ENCODE results near the gene P2RX7. TPM values are rescaled to one million over a fixed set of nuclear protein-coding genes. Genes with fewer than 3 reads are reported as not detected.
A peak's percentile ranks its signal among the peaks of the same experiment; 100 is the strongest.

The P2RX7 gene
- total and polyA plus RNA-seq, 2 donors (not counting 1 experiment from before 2014, with no cell fraction given), result 1.9 to 17.2 TPM

- H3K36me3 ChIP-seq (ENCODE audit: control insufficient read depth, insufficient read depth, low read length), result no peaks in the 10 kb centered on the region
- peak overlapping the region; percentile 87 for H2AFZ ChIP-seq (ENCODE audit: low read length)
- TF ChIP-seq EZH2 (IDR thresholded peaks at IDR 0.05; ENCODE audit: low read length, missing control alignments) (no peak), CTCF (conservative IDR thresholded peaks at IDR 0.05 in 1 of 2, IDR thresholded peaks at IDR 0.05 in 1 of 2; ENCODE audit: low read depth in 1 of 2, low read length in 2 of 2) (peak; percentile 70 to 78)
- peak overlapping the region; percentile 21 to 42 (median 31) for H3K4me3 ChIP-seq (replicated peaks in 1 of 4; ENCODE audit: control extremely low read depth in 1 of 4, insufficient read depth in 1 of 4, low read depth in 3 of 4, low read length in 4 of 4)
- DNase-seq (ENCODE audit: low read depth in 2 of 2), result peak; percentile 25 to 36
- H3K4me2 ChIP-seq (ENCODE audit: extremely low read depth, insufficient read depth, low read length), result peak overlapping the region; percentile 90
- H3K27me3 ChIP-seq (ENCODE audit: control insufficient read depth, insufficient read depth, low read length), result no peaks in the 10 kb centered on the region
- no peaks in the 10 kb centered on the region for H3K79me2 ChIP-seq (ENCODE audit: control insufficient read depth, insufficient read depth, low read length)
- no peaks in the 10 kb centered on the region for H3K4me1 ChIP-seq (ENCODE audit: control insufficient read depth, extremely low read depth, insufficient read depth, low read length)
- no peak overlapping the region for H3K9ac ChIP-seq (ENCODE audit: insufficient read depth, low read length)
- H4K20me1 ChIP-seq (ENCODE audit: control insufficient read depth, extremely low read depth, insufficient read depth, low read length), result no peaks in the 10 kb centered on the region
- H3K27ac ChIP-seq (ENCODE audit: insufficient read depth, low read length), result no peak overlapping the region
- H3K9me3 ChIP-seq (ENCODE audit: control insufficient read depth, insufficient read depth, low read depth, low read length), result no peaks in the 10 kb centered on the region
These were observed 37.0 kb upstream of the P2RX7 start for GRCh38 chr12:121095544-121096198.

- H2AFZ ChIP-seq (ENCODE audit: low read length), result no peak overlapping the region
- no peak overlapping the region for H3K9ac ChIP-seq (ENCODE audit: insufficient read depth, low read length)
- H3K4me2 ChIP-seq (ENCODE audit: extremely low read depth, insufficient read depth, low read length), result no peak overlapping the region
- H4K20me1 ChIP-seq (ENCODE audit: control insufficient read depth, extremely low read depth, insufficient read depth, low read length), result no peaks in the 10 kb centered on the region
- TF ChIP-seq CTCF (conservative IDR thresholded peaks at IDR 0.05 in 1 of 2, IDR thresholded peaks at IDR 0.05 in 1 of 2; ENCODE audit: low read depth in 1 of 2, low read length in 2 of 2), result no peak
- no peak for TF ChIP-seq EZH2 (IDR thresholded peaks at IDR 0.05; ENCODE audit: low read length, missing control alignments)
- H3K27ac ChIP-seq (ENCODE audit: insufficient read depth, low read length), result no peak overlapping the region
- no peaks in the 10 kb centered on the region for H3K9me3 ChIP-seq (ENCODE audit: control insufficient read depth, insufficient read depth, low read depth, low read length)
- DNase-seq (ENCODE audit: low read depth in 2 of 2), result no peak
- H3K79me2 ChIP-seq (ENCODE audit: control insufficient read depth, insufficient read depth, low read length), result no peaks in the 10 kb centered on the region
- H3K4me1 ChIP-seq (ENCODE audit: control insufficient read depth, extremely low read depth, insufficient read depth, low read length), result no peaks in the 10 kb centered on the region
- H3K4me3 ChIP-seq (replicated peaks in 1 of 4; ENCODE audit: control extremely low read depth in 1 of 4, insufficient read depth in 1 of 4, low read depth in 3 of 4, low read length in 4 of 4), result no peak overlapping the region
- H3K27me3 ChIP-seq (ENCODE audit: control insufficient read depth, insufficient read depth, low read length), result no peaks in the 10 kb centered on the region
- H3K36me3 ChIP-seq (ENCODE audit: control insufficient read depth, insufficient read depth, low read length), result no peaks in the 10 kb centered on the region
These were observed 36.4 kb upstream of the P2RX7 start for GRCh38 chr12:121096199-121096798.

- Histone ChIP-seq H3K9me3 (ENCODE audit: control insufficient read depth, insufficient read depth, low read depth, low read length) (no peaks in the 10 kb centered on the region), H3K27ac (ENCODE audit: insufficient read depth, low read length) (no peak overlapping the region), H2AFZ (ENCODE audit: low read length) (no peak overlapping the region), H3K4me1 (ENCODE audit: control insufficient read depth, extremely low read depth, insufficient read depth, low read length) (no peaks in the 10 kb centered on the region), H3K79me2 (ENCODE audit: control insufficient read depth, insufficient read depth, low read length) (no peaks in the 10 kb centered on the region), H3K9ac (ENCODE audit: insufficient read depth, low read length) (no peak overlapping the region), H3K36me3 (ENCODE audit: control insufficient read depth, insufficient read depth, low read length) (no peaks in the 10 kb centered on the region), H3K27me3 (ENCODE audit: control insufficient read depth, insufficient read depth, low read length) (no peaks in the 10 kb centered on the region), H3K4me3 (replicated peaks in 1 of 4; ENCODE audit: control extremely low read depth in 1 of 4, insufficient read depth in 1 of 4, low read depth in 3 of 4, low read length in 4 of 4) (no peak overlapping the region), H3K4me2 (ENCODE audit: extremely low read depth, insufficient read depth, low read length) (no peak overlapping the region), H4K20me1 (ENCODE audit: control insufficient read depth, extremely low read depth, insufficient read depth, low read length) (no peaks in the 10 kb centered on the region)
- TF ChIP-seq CTCF (conservative IDR thresholded peaks at IDR 0.05 in 1 of 2, IDR thresholded peaks at IDR 0.05 in 1 of 2; ENCODE audit: low read depth in 1 of 2, low read length in 2 of 2), result no peak
- TF ChIP-seq EZH2 (IDR thresholded peaks at IDR 0.05; ENCODE audit: low read length, missing control alignments), result no peak
- DNase-seq (ENCODE audit: low read depth in 2 of 2), result no peak
These were observed 32.9 kb upstream of the P2RX7 start for GRCh38 chr12:121099779-121100178.
